AG09319 (cell line): ENCODE data around the gene PNLIP.

Source experiments
- DNase-seq: peaks from one replicate; pipeline ENCODE4 v3.0.0-alpha.2; 2010; ENCODE audit warnings: low read depth; ENCODE audit errors: extremely low read depth
- CTCF ChIP-seq: IDR thresholded peaks from 2 replicates; pipeline ENCODE4 v1.5.1; 2011; ENCODE audit warnings: low read depth, mild to moderate bottlenecking, inconsistent platforms, low read length, moderate library complexity

Gene PNLIP

GRCh38 chr10:116607336-116607735, 61.6 kb downstream of the PNLIP start:
- TF ChIP-seq CTCF = no peak
- no peak for DNase-seq

GRCh38 chr10:116608686-116609594, 63.2 kb downstream of the PNLIP start:
- TF ChIP-seq CTCF = no peak
- no peak for DNase-seq

GRCh38 chr10:116610443-116611152, 64.9 kb downstream of the PNLIP start:
- no peak for DNase-seq
- no peak for TF ChIP-seq CTCF

- DNase-seq = no peak
- TF ChIP-seq CTCF = no peak
Observed at GRCh38 chr10:116611153-116611545, 65.4 kb downstream of the PNLIP start.

GRCh38 chr10:116612107-116612769, 66.5 kb downstream of the PNLIP start:
- DNase-seq = no peak
- TF ChIP-seq CTCF = no peak

- TF ChIP-seq CTCF = no peak
- DNase-seq = no peak
Observed at GRCh38 chr10:116613471-116613870, 67.7 kb downstream of the PNLIP start.

GRCh38 chr10:116614796-116615195, 69.1 kb downstream of the PNLIP start:
- TF ChIP-seq CTCF = no peak
- DNase-seq = no peak
